Activated CD4-positive, alpha-beta T cell treated with anti-CD3 and anti-CD28 coated beads for 24 hours (primary cell): ENCODE results near the gene SLC46A2.

ENCODE experiments used
- DNase-seq, 2 donors: peaks; one replicate each; pipeline ENCODE4 v3.0.0-alpha.2; 2020; ENCODE audit warnings: low read depth in 2 of 2

The SLC46A2 gene

GRCh38 chr9:112858625-112859147 lies 32.0 kb downstream of the SLC46A2 start:
- DNase-seq, result no peak

- DNase-seq, result no peak
Measured at GRCh38 chr9:112858005-112858404, 32.7 kb downstream of the SLC46A2 start.

- no peak for DNase-seq
Measured at GRCh38 chr9:112856843-112857242, 33.8 kb downstream of the SLC46A2 start.

GRCh38 chr9:112856200-112856599 lies 34.5 kb downstream of the SLC46A2 start:
- DNase-seq, result no peak

- DNase-seq, result no peak
Measured at GRCh38 chr9:112854657-112855056, 36.0 kb downstream of the SLC46A2 start.

- DNase-seq, result no peak
Measured at GRCh38 chr9:112853882-112854585, 36.6 kb downstream of the SLC46A2 start.

GRCh38 chr9:112852741-112853504 lies 37.8 kb downstream of the SLC46A2 start:
- no peak for DNase-seq

GRCh38 chr9:112850840-112851239 lies 39.8 kb downstream of the SLC46A2 start:
- no peak for DNase-seq

GRCh38 chr9:112849363-112849922 lies 41.2 kb downstream of the SLC46A2 start:
- no peak for DNase-seq

- no peak for DNase-seq
Measured at GRCh38 chr9:112848316-112849151, 42.1 kb downstream of the SLC46A2 start.

GRCh38 chr9:112846528-112847488 lies 43.9 kb downstream of the SLC46A2 start:
- no peak for DNase-seq

- DNase-seq, result peak; percentile 67 to 71
Measured at GRCh38 chr9:112844771-112845542, 45.7 kb downstream of the SLC46A2 start.

- no peak for DNase-seq
Measured at GRCh38 chr9:112842555-112842954, 48.1 kb downstream of the SLC46A2 start.

GRCh38 chr9:112841261-112841660 lies 49.4 kb downstream of the SLC46A2 start:
- no peak for DNase-seq

GRCh38 chr9:112839331-112839730 lies 51.3 kb downstream of the SLC46A2 start:
- no peak for DNase-seq

- DNase-seq, result no peak
Measured at GRCh38 chr9:112838342-112838741, 52.3 kb downstream of the SLC46A2 start.

GRCh38 chr9:112836394-112836793 lies 54.3 kb downstream of the SLC46A2 start:
- DNase-seq, result no peak

- DNase-seq, result no peak
Measured at GRCh38 chr9:112833081-112833480, 57.6 kb downstream of the SLC46A2 start.

- no peak for DNase-seq
Measured at GRCh38 chr9:112831969-112832368, 58.7 kb downstream of the SLC46A2 start.
